SK-N-DZ (cell line): ENCODE measurements around the gene STH.
"Not testable (repeated sequence)": the region's sequence is repeated elsewhere in the genome, so short reads cannot be mapped to it uniquely, and the experiment has no call there.

Source experiments
- DNase-seq: peaks from one replicate; pipeline ENCODE4 v3.0.0-alpha.2; 2015; ENCODE audit warnings: low spot score

The STH gene

DNA sequence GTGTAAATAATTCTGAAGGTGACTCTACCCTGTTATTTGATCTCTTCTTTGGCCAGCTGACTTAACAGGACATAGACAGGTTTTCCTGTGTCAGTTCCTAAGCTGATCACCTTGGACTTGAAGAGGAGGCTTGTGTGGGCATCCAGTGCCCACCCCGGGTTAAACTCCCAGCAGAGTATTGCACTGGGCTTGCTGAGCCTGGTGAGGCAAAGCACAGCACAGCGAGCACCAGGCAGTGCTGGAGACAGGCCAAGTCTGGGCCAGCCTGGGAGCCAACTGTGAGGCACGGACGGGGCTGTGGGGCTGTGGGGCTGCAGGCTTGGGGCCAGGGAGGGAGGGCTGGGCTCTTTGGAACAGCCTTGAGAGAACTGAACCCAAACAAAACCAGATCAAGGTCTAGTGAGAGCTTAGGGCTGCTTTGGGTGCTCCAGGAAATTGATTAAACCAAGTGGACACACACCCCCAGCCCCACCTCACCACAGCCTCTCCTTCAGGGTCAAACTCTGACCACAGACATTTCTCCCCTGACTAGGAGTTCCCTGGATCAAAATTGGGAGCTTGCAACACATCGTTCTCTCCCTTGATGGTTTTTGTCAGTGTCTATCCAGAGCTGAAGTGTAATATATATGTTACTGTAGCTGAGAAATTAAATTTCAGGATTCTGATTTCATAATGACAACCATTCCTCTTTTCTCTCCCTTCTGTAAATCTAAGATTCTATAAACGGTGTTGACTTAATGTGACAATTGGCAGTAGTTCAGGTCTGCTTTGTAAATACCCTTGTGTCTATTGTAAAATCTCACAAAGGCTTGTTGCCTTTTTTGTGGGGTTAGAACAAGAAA lies 5.1 kb downstream of the STH start:
- DNase-seq = no peak

DNA sequence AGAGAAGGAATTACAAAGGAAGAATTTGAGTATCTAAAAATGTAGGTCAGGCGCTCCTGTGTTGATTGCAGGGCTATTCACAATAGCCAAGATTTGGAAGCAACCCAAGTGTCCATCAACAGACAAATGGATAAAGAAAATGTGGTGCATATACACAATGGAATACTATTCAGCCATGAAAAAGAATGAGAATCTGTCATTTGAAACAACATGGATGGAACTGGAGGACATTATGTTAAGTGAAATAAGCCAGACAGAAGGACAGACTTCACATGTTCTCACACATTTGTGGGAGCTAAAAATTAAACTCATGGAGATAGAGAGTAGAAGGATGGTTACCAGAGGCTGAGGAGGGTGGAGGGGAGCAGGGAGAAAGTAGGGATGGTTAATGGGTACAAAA lies 7.0 kb downstream of the STH start:
- not testable (repeated sequence) for DNase-seq

DNA sequence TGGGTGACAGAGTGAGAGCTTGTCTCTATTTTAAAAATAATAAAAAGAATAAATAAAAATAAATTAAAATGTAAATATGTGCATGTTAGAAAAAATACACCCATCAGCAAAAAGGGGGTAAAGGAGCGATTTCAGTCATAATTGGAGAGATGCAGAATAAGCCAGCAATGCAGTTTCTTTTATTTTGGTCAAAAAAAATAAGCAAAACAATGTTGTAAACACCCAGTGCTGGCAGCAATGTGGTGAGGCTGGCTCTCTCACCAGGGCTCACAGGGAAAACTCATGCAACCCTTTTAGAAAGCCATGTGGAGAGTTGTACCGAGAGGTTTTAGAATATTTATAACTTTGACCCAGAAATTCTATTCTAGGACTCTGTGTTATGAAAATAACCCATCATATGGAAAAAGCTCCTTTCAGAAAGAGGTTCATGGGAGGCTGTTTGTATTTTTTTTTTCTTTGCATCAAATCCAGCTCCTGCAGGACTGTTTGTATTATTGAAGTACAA lies 8.5 kb downstream of the STH start:
- DNase-seq = no peak

DNA sequence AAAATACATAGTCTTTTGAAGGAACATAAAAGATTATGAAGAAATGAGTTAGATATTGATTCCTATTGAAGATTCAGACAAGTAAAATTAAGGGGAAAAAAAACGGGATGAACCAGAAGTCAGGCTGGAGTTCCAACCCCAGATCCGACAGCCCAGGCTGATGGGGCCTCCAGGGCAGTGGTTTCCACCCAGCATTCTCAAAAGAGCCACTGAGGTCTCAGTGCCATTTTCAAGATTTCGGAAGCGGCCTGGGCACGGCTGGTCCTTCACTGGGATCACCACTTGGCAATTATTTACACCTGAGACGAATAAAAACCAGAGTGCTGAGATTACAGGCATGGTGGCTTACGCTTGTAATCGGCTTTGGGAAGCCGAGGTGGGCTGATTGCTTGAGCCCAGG lies 9.5 kb downstream of the STH start:
- no peak for DNase-seq

DNA sequence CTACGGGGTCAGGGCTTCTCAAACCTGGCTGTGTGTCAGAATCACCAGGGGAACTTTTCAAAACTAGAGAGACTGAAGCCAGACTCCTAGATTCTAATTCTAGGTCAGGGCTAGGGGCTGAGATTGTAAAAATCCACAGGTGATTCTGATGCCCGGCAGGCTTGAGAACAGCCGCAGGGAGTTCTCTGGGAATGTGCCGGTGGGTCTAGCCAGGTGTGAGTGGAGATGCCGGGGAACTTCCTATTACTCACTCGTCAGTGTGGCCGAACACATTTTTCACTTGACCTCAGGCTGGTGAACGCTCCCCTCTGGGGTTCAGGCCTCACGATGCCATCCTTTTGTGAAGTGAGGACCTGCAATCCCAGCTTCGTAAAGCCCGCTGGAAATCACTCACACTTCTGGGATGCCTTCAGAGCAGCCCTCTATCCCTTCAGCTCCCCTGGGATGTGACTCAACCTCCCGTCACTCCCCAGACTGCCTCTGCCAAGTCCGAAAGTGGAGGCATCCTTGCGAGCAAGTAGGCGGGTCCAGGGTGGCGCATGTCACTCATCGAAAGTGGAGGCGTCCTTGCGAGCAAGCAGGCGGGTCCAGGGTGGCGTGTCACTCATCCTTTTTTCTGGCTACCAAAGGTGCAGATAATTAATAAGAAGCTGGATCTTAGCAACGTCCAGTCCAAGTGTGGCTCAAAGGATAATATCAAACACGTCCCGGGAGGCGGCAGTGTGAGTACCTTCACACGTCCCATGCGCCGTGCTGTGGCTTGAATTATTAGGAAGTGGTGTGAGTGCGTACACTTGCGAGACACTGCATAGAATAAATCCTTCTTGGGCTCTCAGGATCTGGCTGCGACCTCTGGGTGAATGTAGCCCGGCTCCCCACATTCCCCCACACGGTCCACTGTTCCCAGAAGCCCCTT lies 10.9 kb downstream of the STH start:
- DNase-seq = no peak

DNA sequence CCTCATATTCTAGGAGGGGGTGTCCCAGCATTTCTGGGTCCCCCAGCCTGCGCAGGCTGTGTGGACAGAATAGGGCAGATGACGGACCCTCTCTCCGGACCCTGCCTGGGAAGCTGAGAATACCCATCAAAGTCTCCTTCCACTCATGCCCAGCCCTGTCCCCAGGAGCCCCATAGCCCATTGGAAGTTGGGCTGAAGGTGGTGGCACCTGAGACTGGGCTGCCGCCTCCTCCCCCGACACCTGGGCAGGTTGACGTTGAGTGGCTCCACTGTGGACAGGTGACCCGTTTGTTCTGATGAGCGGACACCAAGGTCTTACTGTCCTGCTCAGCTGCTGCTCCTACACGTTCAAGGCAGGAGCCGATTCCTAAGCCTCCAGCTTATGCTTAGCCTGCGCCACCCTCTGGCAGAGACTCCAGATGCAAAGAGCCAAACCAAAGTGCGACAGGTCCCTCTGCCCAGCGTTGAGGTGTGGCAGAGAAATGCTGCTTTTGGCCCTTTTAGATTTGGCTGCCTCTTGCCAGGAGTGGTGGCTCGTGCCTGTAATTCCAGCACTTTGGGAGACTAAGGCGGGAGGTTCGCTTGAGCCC lies 11.6 kb downstream of the STH start:
- no peak for DNase-seq

DNA sequence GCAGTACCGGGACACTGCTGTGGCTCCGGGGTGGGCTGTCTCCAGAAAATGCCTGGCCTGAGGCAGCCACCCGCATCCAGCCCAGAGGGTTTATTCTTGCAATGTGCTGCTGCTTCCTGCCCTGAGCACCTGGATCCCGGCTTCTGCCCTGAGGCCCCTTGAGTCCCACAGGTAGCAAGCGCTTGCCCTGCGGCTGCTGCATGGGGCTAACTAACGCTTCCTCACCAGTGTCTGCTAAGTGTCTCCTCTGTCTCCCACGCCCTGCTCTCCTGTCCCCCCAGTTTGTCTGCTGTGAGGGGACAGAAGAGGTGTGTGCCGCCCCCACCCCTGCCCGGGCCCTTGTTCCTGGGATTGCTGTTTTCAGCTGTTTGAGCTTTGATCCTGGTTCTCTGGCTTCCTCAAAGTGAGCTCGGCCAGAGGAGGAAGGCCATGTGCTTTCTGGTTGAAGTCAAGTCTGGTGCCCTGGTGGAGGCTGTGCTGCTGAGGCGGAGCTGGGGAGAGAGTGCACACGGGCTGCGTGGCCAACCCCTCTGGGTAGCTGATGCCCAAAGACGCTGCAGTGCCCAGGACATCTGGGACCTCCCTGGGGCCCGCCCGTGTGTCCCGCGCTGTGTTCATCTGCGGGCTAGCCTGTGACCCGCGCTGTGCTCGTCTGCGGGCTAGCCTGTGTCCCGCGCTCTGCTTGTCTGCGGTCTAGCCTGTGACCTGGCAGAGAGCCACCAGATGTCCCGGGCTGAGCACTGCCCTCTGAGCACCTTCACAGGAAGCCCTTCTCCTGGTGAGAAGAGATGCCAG lies 12.9 kb downstream of the STH start:
- no peak for DNase-seq

DNA sequence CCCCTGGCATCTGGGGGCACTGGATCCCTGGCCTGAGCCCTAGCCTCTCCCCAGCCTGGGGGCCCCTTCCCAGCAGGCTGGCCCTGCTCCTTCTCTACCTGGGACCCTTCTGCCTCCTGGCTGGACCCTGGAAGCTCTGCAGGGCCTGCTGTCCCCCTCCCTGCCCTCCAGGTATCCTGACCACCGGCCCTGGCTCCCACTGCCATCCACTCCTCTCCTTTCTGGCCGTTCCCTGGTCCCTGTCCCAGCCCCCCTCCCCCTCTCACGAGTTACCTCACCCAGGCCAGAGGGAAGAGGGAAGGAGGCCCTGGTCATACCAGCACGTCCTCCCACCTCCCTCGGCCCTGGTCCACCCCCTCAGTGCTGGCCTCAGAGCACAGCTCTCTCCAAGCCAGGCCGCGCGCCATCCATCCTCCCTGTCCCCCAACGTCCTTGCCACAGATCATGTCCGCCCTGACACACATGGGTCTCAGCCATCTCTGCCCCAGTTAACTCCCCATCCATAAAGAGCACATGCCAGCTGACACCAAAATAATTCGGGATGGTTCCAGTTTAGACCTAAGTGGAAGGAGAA lies 13.5 kb downstream of the STH start:
- no peak for DNase-seq

DNA sequence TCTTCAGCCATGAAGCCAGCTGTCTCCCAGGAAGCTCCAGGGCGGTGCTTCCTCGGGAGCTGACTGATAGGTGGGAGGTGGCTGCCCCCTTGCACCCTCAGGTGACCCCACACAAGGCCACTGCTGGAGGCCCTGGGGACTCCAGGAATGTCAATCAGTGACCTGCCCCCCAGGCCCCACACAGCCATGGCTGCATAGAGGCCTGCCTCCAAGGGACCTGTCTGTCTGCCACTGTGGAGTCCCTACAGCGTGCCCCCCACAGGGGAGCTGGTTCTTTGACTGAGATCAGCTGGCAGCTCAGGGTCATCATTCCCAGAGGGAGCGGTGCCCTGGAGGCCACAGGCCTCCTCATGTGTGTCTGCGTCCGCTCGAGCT lies 14.1 kb downstream of the STH start:
- no peak for DNase-seq

DNA sequence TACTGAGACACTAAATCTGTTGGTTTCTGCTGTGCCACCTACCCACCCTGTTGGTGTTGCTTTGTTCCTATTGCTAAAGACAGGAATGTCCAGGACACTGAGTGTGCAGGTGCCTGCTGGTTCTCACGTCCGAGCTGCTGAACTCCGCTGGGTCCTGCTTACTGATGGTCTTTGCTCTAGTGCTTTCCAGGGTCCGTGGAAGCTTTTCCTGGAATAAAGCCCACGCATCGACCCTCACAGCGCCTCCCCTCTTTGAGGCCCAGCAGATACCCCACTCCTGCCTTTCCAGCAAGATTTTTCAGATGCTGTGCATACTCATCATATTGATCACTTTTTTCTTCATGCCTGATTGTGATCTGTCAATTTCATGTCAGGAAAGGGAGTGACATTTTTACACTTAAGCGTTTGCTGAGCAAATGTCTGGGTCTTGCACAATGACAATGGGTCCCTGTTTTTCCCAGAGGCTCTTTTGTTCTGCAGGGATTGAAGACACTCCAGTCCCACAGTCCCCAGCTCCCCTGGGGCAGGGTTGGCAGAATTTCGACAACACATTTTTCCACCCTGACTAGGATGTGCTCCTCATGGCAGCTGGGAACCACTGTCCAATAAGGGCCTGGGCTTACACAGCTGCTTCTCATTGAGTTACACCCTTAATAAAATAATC lies 14.6 kb downstream of the STH start:
- DNase-seq = no peak

DNA sequence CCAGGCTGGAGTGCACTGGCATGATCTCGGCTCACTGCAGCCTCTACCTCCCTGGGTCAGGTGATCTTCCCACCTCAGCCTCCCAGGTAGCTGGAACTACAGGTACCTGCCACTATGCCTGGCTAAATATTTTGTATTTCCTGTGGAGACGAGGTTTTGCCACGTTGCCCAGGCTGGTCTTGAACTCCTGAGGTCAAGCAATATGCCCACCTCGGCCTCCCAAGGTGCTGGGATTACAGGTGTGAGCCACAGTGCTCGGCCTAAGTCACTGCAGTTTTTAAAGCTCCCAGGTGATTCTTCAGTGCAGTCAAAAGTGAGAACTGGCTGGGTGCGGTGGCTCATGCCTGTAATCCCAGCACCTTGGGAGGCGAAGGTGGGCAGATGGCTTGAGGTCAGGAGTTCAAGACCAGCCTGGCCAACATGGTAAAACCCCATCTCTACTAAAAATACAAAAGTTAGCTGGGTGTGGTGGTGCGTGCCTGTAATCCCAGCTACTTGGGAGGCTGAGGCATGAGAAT lies 20.4 kb downstream of the STH start:
- DNase-seq = not testable (repeated sequence)

DNA sequence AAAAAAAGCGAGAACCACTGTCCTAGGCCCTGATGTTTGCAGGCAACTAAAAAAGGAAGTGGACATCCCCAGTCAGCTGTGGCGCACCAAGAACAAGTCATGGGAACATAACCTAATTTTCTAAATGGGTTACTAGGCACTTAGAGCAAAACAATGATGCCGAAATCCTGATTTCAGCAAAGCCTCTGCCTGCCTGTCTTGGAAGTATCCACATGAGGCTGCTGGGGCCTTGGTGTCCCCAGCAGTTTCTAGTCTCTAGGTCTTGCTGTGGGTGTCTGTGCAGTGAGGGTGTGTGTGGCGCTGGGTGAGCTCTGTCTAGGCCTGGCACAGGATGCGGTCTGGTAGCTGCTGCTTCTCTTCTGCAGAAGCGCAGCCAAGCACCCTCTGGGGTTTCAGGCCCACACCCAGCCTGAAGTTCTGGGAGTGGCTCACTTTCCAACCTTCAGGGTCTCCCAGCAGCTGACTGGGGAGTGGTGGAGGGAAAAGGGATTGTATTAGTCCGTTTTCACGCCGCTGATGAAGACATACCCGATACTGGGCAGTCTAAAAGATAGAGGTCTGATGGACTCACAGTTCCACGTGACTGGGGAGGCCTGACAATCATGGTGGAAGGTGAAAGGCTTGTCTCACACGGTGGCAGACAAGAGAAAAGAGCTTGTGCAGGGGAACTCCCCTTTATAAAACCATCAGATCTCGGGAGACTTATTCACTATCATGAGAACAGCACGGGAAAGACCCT lies 21.1 kb downstream of the STH start:
- DNase-seq = no peak

DNA sequence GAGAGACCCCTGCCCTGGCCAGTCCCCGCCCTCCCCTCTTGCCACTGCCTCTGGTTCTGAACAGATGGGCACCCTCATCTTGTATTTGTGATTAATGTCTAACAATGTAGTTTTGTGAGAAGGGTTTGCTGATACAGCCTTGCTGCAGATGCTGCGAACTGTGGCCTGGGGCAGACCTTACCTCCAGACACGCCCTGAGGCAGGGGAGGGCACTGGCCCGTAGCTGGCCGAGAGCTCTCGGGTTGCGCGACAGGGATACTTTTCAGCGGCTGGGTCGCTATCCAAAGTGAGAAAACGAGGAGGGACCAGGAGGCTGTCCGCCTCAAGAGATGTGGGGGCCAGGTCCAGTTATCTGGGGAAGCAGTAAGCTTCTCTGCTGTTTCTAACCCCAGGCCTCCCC lies 21.9 kb downstream of the STH start:
- DNase-seq = no peak

DNA sequence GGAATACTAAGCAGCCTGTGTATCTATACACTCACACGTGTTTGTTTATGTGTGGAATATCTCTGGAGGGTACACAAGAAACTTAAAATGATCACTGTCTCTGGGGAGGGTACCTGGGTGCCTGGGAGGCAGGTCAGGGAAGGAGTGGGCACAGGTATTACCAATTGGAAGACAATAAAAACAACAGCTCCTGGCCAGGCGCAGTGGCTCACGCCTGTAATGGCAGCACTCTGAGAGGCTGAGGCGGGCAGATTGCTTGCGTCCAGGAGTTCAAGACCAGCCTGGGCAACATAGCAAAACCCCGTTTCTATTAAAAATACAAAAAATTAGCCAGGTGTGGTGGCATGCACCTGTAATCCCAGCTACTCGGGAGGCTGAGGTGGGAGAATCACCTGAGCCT lies 24.3 kb downstream of the STH start:
- not testable (repeated sequence) for DNase-seq

DNA sequence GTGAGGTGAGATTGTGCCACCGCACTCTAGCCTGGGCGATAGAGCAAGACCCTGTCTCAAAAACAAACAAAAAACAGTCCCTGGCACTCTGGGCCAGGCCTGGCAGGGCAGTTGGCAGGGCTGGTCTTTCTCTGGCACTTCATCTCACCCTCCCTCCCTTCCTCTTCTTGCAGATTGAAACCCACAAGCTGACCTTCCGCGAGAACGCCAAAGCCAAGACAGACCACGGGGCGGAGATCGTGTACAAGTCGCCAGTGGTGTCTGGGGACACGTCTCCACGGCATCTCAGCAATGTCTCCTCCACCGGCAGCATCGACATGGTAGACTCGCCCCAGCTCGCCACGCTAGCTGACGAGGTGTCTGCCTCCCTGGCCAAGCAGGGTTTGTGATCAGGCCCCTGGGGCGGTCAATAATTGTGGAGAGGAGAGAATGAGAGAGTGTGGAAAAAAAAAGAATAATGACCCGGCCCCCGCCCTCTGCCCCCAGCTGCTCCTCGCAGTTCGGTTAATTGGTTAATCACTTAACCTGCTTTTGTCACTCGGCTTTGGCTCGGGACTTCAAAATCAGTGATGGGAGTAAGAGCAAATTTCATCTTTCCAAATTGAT lies 24.8 kb downstream of the STH start:
- no peak for DNase-seq

DNA sequence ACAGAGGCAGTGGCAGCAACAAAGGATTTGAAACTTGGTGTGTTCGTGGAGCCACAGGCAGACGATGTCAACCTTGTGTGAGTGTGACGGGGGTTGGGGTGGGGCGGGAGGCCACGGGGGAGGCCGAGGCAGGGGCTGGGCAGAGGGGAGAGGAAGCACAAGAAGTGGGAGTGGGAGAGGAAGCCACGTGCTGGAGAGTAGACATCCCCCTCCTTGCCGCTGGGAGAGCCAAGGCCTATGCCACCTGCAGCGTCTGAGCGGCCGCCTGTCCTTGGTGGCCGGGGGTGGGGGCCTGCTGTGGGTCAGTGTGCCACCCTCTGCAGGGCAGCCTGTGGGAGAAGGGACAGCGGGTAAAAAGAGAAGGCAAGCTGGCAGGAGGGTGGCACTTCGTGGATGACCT lies 25.5 kb downstream of the STH start:
- DNase-seq = no peak

DNA sequence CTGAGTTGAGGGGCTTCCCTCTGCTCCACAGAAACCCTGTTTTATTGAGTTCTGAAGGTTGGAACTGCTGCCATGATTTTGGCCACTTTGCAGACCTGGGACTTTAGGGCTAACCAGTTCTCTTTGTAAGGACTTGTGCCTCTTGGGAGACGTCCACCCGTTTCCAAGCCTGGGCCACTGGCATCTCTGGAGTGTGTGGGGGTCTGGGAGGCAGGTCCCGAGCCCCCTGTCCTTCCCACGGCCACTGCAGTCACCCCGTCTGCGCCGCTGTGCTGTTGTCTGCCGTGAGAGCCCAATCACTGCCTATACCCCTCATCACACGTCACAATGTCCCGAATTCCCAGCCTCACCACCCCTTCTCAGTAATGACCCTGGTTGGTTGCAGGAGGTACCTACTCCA lies 26.0 kb downstream of the STH start:
- DNase-seq = no peak

DNA sequence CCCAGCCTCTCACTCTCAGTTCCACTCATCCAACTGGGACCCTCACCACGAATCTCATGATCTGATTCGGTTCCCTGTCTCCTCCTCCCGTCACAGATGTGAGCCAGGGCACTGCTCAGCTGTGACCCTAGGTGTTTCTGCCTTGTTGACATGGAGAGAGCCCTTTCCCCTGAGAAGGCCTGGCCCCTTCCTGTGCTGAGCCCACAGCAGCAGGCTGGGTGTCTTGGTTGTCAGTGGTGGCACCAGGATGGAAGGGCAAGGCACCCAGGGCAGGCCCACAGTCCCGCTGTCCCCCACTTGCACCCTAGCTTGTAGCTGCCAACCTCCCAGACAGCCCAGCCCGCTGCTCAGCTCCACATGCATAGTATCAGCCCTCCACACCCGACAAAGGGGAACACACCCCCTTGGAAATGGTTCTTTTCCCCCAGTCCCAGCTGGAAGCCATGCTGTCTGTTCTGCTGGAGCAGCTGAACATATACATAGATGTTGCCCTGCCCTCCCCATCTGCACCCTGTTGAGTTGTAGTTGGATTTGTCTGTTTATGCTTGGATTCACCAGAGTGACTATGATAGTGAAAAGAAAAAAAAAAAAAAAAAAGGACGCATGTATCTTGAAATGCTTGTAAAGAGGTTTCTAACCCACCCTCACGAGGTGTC lies 26.6 kb downstream of the STH start:
- no peak for DNase-seq
